H7 (cell line): ENCODE data around the gene SLC9C1. TPM values are rescaled to one million over a fixed set of nuclear protein-coding genes. Genes with fewer than 3 reads are reported as not detected.

Experiments used
- DNase-seq: peaks from one replicate; pipeline ENCODE4 v3.0.0; 2012
- H3K27me3 ChIP-seq: 2 replicates; pipeline ENCODE4 v1.6.0; 2011; ENCODE audit warnings: mild to moderate bottlenecking, low read length; ENCODE audit not compliant: control insufficient read depth, insufficient read depth
- H3K36me3 ChIP-seq: replicated peaks from 2 replicates; pipeline ENCODE4 v1.5.1; 2011; ENCODE audit warnings: low read length; ENCODE audit not compliant: control insufficient read depth, insufficient read depth
- H3K4me3 ChIP-seq: 2 replicates; pipeline ENCODE4 v1.5.1; 2011; ENCODE audit warnings: low read depth, mild to moderate bottlenecking, control low read depth, low read length, moderate library complexity; ENCODE audit not compliant: insufficient read depth
- total RNA-seq: library from RNA; depleted of rRNA; stranded (reverse); fragments of >200 nt; shearing (Covaris generic); gene quantifications from 2 replicates; pipeline ENCODE4 v1.2.3, GENCODE V29; 2014

Gene SLC9C1
- total RNA-seq, 1 experiment from 2014 or later = 0.38 TPM

DNA sequence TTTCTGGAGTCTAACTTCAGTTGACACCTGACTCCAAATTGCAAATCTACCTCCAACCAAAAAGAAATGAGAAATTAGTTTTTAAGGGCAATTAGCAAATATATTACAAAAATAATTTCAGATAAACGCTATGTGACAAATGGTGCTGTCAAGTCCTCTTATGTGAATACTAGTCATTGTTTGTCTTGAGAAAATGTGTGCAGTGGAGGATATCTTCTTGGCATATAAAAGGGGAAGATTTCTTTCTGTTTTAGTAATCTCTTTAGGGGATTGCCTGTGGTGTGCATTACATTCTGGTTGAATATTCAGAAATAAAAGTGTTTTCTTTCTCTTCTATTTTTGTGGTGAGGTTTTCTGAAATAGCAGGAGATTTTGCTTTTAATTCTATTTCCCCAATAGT, 158.0 kb downstream of the SLC9C1 start:
- Histone ChIP-seq H3K36me3 (no peaks in the 10 kb centered on the region), H3K27me3 (no peaks in the 10 kb centered on the region), H3K4me3 (no peak overlapping the region)
- DNase-seq = no peak

DNA sequence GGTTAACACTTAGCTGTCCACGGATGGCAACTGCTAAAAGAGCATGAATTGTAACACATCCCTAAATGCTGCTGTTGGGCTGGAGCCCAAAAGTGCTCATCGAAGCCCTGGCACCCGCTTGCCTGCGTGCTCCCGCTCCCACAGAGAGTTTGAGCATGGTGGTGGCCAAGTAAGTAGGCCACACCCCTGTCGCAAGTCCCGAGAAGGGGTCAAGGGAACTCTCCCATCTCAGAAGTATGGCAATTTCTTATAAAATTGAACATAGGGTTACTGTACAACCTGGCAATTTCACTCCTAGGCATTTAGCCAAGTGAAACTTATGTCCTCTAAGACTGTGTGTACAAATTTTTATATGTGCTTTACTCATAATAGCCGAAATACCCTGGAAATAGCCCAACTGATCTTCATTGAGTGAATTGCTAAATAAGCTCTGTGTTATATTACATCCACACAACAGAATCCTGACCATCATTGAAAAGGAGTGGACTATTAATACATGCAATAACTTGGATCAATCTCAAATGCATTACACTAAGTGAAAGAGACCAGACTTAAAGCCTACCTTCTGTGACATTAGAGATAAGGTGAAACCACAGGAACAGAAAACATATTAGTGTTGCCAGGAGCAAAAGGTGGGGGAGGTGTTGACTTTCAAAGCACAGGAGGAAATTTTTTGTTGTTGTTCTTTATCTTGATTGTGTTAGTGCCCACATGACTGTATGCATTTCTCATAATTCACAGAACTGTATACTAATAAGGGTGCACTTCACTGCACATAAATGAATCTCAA, 159.5 kb downstream of the SLC9C1 start:
- Histone ChIP-seq H3K27me3 (no peaks in the 10 kb centered on the region), H3K36me3 (no peaks in the 10 kb centered on the region), H3K4me3 (no peak overlapping the region)
- DNase-seq = no peak

DNA sequence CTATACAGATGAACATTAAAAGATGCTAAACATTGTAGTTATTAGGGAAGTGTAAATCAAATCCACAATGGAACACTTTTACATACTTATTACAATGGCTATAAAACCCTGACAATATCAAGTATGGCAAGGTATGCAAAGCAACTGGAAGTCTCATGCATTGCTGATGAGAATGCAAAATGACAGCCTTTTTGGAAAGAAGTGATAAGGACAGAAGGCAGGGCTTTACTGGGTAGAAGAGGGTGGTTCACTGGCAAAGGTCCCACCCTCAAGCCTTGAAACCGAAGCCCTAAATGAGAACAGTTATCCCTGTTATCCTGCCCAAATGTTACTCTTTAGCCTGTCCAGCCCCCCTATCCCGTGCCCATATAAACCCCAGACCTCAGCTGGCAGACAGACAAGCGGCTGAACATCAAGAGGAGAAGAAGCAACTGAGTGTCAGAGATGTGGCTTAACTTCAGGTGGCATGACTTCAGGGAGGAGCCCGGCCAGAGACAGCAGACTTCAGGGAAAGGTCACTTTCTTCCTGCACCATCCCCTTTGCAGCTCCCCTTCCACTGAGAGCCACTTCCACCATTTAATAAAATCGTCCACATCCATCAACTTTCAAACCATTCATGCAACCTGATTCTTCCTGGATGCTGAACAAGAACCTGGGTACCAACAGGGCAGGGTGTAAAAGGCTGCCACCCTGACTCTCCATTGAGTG, 160.2 kb downstream of the SLC9C1 start:
- Histone ChIP-seq H3K27me3 (no peaks in the 10 kb centered on the region), H3K4me3 (no peak overlapping the region)
- no peak for DNase-seq

GRCh38 chr3:112132975-112133448, 161.0 kb downstream of the SLC9C1 start, which contains the start of gene GCSAM:
Gene GCSAM (minus strand): TSS chr3:112133248. CDS start chr3:112133120, 128 bp downstream.
- Histone ChIP-seq H3K36me3 (no peaks in the 10 kb centered on the region), H3K27me3 (no peaks in the 10 kb centered on the region), H3K4me3 (no peak within 1 kb of the TSS)
- no peak for DNase-seq

More for the DNA sequence above, 160.2 kb downstream of the SLC9C1 start:
- H3K36me3 ChIP-seq = no peaks in the 10 kb centered on the region

DNA sequence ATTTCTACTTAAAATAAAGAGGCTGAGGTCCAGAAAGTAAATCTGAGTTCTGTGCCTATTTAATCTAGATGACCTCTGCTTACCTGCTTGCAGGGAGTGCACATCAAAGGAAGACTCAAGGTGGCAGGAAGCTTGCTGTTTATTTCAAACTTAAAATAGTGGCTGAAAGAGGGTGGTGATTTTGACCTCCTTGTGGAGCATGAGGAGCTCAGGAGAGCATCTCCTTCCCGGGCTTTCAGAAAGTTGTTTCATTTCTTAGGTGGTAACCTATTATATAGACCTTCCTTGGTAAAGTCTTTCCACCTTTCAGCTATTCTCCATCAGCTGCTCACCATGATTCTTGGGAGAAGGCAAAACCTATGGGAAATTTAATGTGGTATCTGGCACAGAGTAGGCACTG, 161.5 kb downstream of the SLC9C1 start:
- no peaks in the 10 kb centered on the region for H3K27me3 ChIP-seq
- no peaks in the 10 kb centered on the region for H3K36me3 ChIP-seq
- H3K4me3 ChIP-seq = no peak overlapping the region
- no peak for DNase-seq

DNA sequence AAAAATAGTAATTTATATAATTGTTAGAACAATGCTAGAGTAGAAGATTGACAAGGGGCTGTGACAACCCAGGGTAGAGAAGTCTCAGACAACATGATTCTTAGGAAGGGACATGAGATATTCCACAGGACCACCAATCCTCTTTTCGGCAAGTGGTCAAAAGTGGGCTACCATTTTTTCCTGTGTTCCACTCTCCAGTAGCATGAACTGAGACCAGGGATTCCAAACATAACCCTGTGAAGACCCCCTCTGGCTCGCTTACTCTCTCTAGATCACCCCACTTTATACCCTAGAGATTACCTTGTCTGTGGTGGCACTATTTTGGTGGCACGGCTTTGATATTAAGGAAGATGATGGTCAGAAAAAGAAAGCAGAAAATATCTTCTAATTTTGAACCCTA, 161.9 kb downstream of the SLC9C1 start:
- H3K36me3 ChIP-seq = no peaks in the 10 kb centered on the region
- no peak for DNase-seq
- no peaks in the 10 kb centered on the region for H3K27me3 ChIP-seq
- no peak overlapping the region for H3K4me3 ChIP-seq

DNA sequence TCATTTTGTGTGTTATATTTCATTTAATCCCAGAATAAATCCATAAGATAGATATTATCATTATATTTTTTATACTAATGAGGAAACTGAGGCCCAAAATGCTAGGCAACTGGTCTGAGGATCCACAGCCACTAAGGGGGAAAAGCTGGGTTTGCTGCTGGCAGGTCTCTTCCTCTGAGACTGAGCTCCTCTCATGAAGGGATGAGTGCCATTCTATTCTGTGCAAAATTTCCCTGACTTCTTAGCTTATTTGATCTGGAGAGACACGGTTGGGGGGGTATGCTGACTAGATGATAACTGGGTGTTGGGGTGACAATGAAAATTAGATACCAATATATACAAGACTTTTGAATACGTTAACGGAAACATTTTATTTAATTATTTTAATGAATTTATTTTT, 162.9 kb downstream of the SLC9C1 start:
- Histone ChIP-seq H3K4me3 (no peak overlapping the region), H3K27me3 (no peaks in the 10 kb centered on the region), H3K36me3 (no peaks in the 10 kb centered on the region)
- DNase-seq = no peak

DNA sequence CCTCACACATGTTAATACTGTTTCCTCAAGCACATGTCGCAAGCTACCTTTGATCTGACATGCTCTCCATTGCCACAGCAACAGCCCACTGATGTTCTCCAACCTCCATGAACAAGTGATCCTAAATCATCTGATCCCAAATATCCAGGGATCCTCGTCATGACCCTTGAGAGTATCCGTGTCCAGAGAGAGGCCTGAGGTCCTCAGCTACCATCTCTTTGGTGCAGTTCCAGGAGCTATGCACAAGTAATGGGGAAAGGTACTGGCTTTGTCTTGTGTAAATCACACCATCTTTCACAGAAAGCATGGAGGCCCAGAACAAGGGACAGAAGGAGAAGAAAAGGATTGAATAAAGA, 163.4 kb downstream of the SLC9C1 start:
- H3K27me3 ChIP-seq = no peaks in the 10 kb centered on the region
- no peak overlapping the region for H3K4me3 ChIP-seq
- H3K36me3 ChIP-seq = no peaks in the 10 kb centered on the region
- DNase-seq = no peak

GRCh38 chr3:112129925-112130637, 163.9 kb downstream of the SLC9C1 start:
- H3K4me3 ChIP-seq = no peak overlapping the region
- no peak for DNase-seq
- no peaks in the 10 kb centered on the region for H3K27me3 ChIP-seq
- no peaks in the 10 kb centered on the region for H3K36me3 ChIP-seq

GRCh38 chr3:112128843-112129727, 164.9 kb downstream of the SLC9C1 start:
- H3K4me3 ChIP-seq = no peak overlapping the region
- H3K27me3 ChIP-seq = no peaks in the 10 kb centered on the region
- H3K36me3 ChIP-seq = no peaks in the 10 kb centered on the region
- DNase-seq = no peak

GRCh38 chr3:112127522-112128494, 166.2 kb downstream of the SLC9C1 start:
- Histone ChIP-seq H3K36me3 (no peaks in the 10 kb centered on the region), H3K27me3 (no peaks in the 10 kb centered on the region), H3K4me3 (no peak overlapping the region)
- DNase-seq = no peak

- peak; percentile 27 for DNase-seq
- Histone ChIP-seq H3K36me3 (no peaks in the 10 kb centered on the region), H3K4me3 (no peak overlapping the region), H3K27me3 (no peaks in the 10 kb centered on the region)
These were observed 167.5 kb downstream of the SLC9C1 start for GRCh38 chr3:112126511-112126911.

- Histone ChIP-seq H3K27me3 (no peaks in the 10 kb centered on the region), H3K4me3 (no peak overlapping the region), H3K36me3 (no peaks in the 10 kb centered on the region)
- DNase-seq = no peak
These were observed 169.0 kb downstream of the SLC9C1 start for GRCh38 chr3:112124907-112125607.
